ENCODE results near the gene KMT2E. TPM values are rescaled to one million over a fixed set of nuclear protein-coding genes. Genes with fewer than 3 reads are reported as not detected.

Gene KMT2E
- total RNA-seq, 2 donors from 2014 or later = 83.7 to 102 TPM

DNA sequence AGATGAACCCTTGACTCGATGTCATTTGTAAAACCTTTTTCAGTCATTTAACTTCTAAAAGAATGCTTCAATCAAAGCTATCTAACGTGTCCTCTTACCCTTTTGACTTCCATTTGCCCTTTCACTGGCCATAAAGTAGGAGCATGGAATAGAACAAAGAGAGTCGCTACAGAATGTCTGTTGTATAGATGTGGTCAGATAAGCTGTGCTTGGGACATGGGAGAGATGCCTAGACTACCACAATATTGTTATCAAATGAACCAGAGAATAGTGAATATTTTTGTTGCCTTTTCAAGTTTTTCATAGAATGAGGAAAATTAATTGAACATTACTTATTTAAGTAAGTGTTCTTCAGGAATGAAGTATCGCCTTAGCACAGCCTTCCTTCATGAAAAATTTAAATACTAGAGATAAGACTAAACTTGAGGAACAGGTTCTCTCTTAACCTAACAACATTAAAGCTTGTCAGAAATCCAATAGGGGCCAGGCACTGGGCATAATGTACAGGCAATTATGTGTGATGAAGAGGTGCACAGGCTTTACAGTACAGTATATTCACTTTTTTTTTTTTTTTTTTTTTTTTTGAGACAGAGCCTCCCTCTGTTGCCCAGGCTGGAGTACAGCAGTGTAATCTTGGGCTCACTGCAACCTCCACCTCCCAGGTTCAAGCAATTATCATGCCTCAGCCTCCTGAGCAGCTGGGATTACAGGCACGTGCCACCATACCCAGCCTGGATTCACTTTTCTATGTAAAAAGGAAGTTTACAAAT, 7.5 kb upstream of the KMT2E start:
- Histone ChIP-seq H3K27ac (peak overlapping the region; percentile 16 to 23), H3K27me3 (replicated peaks; ENCODE audit: insufficient read depth) (no peaks in the 10 kb centered on the region), H3K4me3 (no peak overlapping the region), H3K4me1 (replicated peaks) (peaks cover 4% of the 10 kb centered on the region), H3K36me3 (no peaks in the 10 kb centered on the region), H3K9me3 (no peaks in the 10 kb centered on the region)
- TF ChIP-seq POLR2AphosphoS5 (IDR thresholded peaks at IDR 0.05) = peak; percentile 65
- TF ChIP-seq, protein P1, sequence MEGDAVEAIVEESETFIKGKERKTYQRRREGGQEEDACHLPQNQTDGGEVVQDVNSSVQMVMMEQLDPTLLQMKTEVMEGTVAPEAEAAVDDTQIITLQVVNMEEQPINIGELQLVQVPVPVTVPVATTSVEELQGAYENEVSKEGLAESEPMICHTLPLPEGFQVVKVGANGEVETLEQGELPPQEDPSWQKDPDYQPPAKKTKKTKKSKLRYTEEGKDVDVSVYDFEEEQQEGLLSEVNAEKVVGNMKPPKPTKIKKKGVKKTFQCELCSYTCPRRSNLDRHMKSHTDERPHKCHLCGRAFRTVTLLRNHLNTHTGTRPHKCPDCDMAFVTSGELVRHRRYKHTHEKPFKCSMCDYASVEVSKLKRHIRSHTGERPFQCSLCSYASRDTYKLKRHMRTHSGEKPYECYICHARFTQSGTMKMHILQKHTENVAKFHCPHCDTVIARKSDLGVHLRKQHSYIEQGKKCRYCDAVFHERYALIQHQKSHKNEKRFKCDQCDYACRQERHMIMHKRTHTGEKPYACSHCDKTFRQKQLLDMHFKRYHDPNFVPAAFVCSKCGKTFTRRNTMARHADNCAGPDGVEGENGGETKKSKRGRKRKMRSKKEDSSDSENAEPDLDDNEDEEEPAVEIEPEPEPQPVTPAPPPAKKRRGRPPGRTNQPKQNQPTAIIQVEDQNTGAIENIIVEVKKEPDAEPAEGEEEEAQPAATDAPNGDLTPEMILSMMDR (IDR thresholded peaks at IDR 0.05) = no peak
- 30% methylated on average over 5 of the region's 5 CpGs for WGBS
- intact Hi-C loops (cut with DNase I) = no loop called here
- DNase-seq (ENCODE audit: low spot score) = peak; percentile 56

DNA sequence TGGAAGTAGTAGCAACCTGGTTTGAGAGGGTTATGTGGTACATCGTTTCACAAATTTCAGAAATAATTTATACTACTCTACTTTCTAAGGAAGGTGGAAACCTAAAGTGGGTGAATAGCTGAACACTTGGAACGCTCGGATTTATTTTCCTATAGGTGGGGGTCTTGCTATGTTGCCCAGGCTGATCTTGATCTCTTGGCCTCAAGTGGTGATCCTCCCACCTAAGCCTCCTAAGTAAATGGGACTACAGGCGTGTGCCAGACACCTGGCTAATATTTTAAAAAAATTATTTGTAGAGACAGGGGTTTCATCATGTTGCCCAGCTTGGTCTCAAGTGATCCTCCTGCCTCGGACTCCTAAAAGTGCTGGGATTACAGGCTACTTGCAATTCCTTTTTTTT, 6.7 kb upstream of the KMT2E start:
- Histone ChIP-seq H3K9me3 (no peaks in the 10 kb centered on the region), H3K27ac (peak overlapping the region in 1 of 2 donors; percentile 30), H3K4me3 (no peak overlapping the region), H3K4me1 (replicated peaks) (peaks cover 4% of the 10 kb centered on the region), H3K27me3 (replicated peaks; ENCODE audit: insufficient read depth) (no peaks in the 10 kb centered on the region), H3K36me3 (no peaks in the 10 kb centered on the region)
- TF ChIP-seq, protein P1 (IDR thresholded peaks at IDR 0.05) = no peak
- TF ChIP-seq POLR2AphosphoS5 (IDR thresholded peaks at IDR 0.05) (no peak), POLR2A (IDR thresholded peaks at IDR 0.05) (no peak)
- 82% methylated on average over 5 of the region's 5 CpGs for WGBS
- DNase-seq (ENCODE audit: low spot score) = no peak
- intact Hi-C loops (cut with DNase I) = no loop called here

DNA sequence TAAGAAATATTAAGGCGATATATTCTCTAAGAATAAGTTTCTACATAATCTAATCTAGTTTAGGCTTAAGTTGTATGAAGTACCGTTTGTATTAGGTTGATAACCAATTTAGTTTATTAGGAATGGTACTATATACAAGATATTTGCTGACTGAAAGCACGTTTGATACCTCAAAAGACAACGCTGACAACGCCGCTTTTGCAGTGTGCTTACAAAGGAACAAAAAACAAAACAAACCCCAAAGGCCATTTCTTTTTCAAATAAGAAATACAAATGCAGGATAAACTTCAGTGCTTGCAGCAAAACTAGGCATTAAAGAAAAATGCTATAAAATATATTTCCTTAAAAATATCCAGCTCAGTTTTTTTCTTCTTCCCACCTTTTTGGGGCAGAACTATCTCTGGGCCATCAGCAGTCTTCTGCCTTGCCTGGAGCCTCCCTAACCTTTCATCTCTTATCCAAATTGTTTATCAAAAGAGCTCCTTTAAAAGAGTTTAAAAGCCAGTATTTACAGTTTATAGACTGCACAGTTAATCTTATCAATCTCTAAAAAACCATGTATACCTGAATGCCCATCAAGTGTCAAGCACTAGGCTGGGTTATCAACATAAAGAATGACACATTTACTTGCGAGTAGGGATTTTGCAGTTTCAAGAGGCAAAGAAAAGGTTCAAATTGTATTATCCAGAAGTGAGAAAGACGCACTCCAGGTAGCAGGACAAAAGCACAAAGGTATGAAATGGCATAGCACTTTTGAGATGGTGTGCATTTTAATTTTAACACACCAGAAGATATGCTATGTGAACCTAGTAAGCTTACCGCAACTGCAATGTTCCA, 4.1 kb upstream of the KMT2E start:
- peak overlapping the region; percentile 97 to 100 for H3K27ac ChIP-seq
- no peaks in the 10 kb centered on the region for H3K36me3 ChIP-seq
- no peaks in the 10 kb centered on the region for H3K27me3 ChIP-seq (replicated peaks; ENCODE audit: insufficient read depth)
- TF ChIP-seq, protein P1 (IDR thresholded peaks at IDR 0.05) = no peak
- TF ChIP-seq POLR2A (IDR thresholded peaks at IDR 0.05) (no peak), POLR2AphosphoS5 (IDR thresholded peaks at IDR 0.05) (no peak)
- intact Hi-C loops (cut with DNase I) = loop anchor here (2.0 to 10.0 kb wide), 2 partner anchors 27 to 95 kb away; no protein-coding TSS in a partner anchor
- H3K4me1 ChIP-seq (replicated peaks) = peaks cover 4% of the 10 kb centered on the region
- peak overlapping the region; percentile 87 to 95 for H3K4me3 ChIP-seq
- DNase-seq (ENCODE audit: low spot score) = no peak
- H3K9me3 ChIP-seq = no peaks in the 10 kb centered on the region
- 12% methylated on average over 9 of the region's 9 CpGs for WGBS

DNA sequence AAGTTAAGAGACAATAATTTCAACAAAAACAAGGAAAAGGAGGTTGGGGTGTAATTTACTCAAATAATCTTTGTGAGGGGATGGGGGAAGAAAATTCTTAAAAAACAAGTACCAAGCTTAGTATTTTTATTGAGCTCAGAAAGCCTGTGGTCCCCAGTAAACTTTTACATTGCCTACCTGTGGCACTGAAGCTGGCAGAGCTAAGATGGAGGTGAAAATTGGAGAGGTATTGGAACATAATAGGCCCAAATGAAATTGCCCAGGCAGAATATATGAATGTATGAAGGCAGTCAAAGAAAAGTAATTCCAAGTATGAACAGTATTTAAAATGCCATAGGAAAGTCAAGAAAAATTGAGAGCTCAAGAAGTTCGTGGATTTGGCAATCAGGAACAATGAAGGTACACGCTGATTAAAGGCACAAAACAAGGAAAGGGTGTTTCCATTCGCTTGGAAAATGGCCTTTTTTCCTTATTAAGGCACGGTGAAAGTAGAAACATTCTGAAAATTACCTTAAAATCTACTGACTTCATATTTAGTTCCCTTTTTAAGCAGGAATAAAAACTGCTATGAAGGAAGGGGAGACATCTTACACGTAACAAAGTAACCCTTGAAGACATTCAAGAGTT, 3.4 kb upstream of the KMT2E start:
- WGBS = 0% methylated on average over 5 of the region's 5 CpGs
- Histone ChIP-seq H3K4me3 (peak overlapping the region; percentile 87 to 95), H3K27me3 (replicated peaks; ENCODE audit: insufficient read depth) (no peaks in the 10 kb centered on the region), H3K4me1 (replicated peaks) (peaks cover 4% of the 10 kb centered on the region), H3K27ac (peak overlapping the region; percentile 97 to 100), H3K36me3 (no peaks in the 10 kb centered on the region), H3K9me3 (no peaks in the 10 kb centered on the region)
- no peak for DNase-seq (ENCODE audit: low spot score)
- intact Hi-C loops (cut with DNase I) = loop anchor here (2.0 to 10.0 kb wide), 2 partner anchors 28 to 94 kb away; no protein-coding TSS in a partner anchor
- TF ChIP-seq POLR2A (IDR thresholded peaks at IDR 0.05) (no peak), POLR2AphosphoS5 (IDR thresholded peaks at IDR 0.05) (peak; percentile 10)
- TF ChIP-seq, protein P1 (IDR thresholded peaks at IDR 0.05) = no peak

Data from prostate gland (tissue), 2 donors.